ENCODE measurements around the gene MGAT3.

GRCh38 chr22:39434721-39435120 lies 22.1 kb upstream of the MGAT3 start:
- TF ChIP-seq CTCF (conservative IDR thresholded peaks at IDR 0.05; ENCODE audit: low read length) (no peak), EZH2phosphoT487 (IDR thresholded peaks at IDR 0.05; ENCODE audit: borderline replicate concordance, low read depth, low read length) (no peak)

Data from OCI-LY7 (cell line).